Activated CD4-positive, alpha-beta T cell treated with anti-CD3 and anti-CD28 coated beads for 36 hours (primary cell): Measurements from ENCODE around the gene NTHL1. TPM values are rescaled to one million over a fixed set of nuclear protein-coding genes. Genes with fewer than 3 reads are reported as not detected.
"Not testable (repeated sequence)": the region's sequence is repeated elsewhere in the genome, so short reads cannot be mapped to it uniquely, and the experiment has no call there.

Experiments used
- ATAC-seq: fragments of 200-7000 bp; cut with Tn5 transposase; one replicate; pipeline ENCODE4 v1.10.0; 2021; ENCODE audit warnings: mild to moderate bottlenecking, moderate library complexity
- CTCF ChIA-PET: fragments of 350-600 bp; sonication (Branson Sonifier 250); formaldehyde crosslinking; loops from one replicate; lab custom pipeline; 2021; ENCODE audit warnings: antibody characterized with exemption; lab: Charles Lee
- POLR2A ChIA-PET: fragments of 350-600 bp; sonication (Branson Sonifier 250); formaldehyde crosslinking; loops from one replicate; lab custom pipeline; 2021; ENCODE audit warnings: antibody characterized with exemption, inconsistent platforms; lab: Charles Lee
- DNase-seq: peaks from one replicate; pipeline ENCODE4 v3.0.0-alpha.2; 2020
- H3K27ac Mint-ChIP-seq: one replicate; pipeline ENCODE4 v1.8.0; 2021; ENCODE audit warnings: mixed read lengths
- H3K27me3 Mint-ChIP-seq: one replicate; pipeline ENCODE4 v1.8.0; 2021; ENCODE audit warnings: mixed read lengths
- H3K36me3 Mint-ChIP-seq: one replicate; pipeline ENCODE4 v1.8.0; 2021; ENCODE audit warnings: low read depth, mixed read lengths
- H3K4me1 Mint-ChIP-seq: one replicate; pipeline ENCODE4 v1.8.0; 2021; ENCODE audit warnings: mixed read lengths
- H3K4me3 Mint-ChIP-seq: one replicate; pipeline ENCODE4 v1.8.0; 2021; ENCODE audit warnings: mild to moderate bottlenecking, moderate library complexity, mixed read lengths
- H3K9me3 Mint-ChIP-seq: one replicate; pipeline ENCODE4 v1.8.0; 2021; ENCODE audit warnings: low read depth, mixed read lengths
- intact Hi-C, 2 experiments: fragments of 100-400 bp; cut with DNase I in 1 of 2; cut with micrococcal nuclease in 1 of 2; formaldehyde crosslinking; loops; one replicate each; pipeline versions ENCODE4 v1.14.2 to v1.15.1; 2022 to 2024; cut with DNase I, micrococcal nuclease
- total RNA-seq, 2 experiments: library from RNA; stranded (reverse); gene quantifications; one replicate each; pipeline ENCODE4 v1.2.3, GENCODE V29; 2021

Gene NTHL1
- total RNA-seq, 2 experiments from 2014 or later, result 22.6 to 26.1 TPM

GRCh38 chr16:2038382-2039231 lies 9.0 kb downstream of the NTHL1 start:
- CTCF ChIA-PET, result no interaction called here
- DNase-seq (no peak), ATAC-seq (peak; percentile 16)
- POLR2A ChIA-PET, result no interaction called here
- H3K36me3 Mint-ChIP-seq, result no peaks in the 10 kb centered on the region
- no peaks in the 10 kb centered on the region for H3K27me3 Mint-ChIP-seq
- no peaks in the 10 kb centered on the region for H3K9me3 Mint-ChIP-seq
- H3K27ac Mint-ChIP-seq, result no peak overlapping the region
- H3K4me3 Mint-ChIP-seq, result no peak overlapping the region
- no peaks in the 10 kb centered on the region for H3K4me1 Mint-ChIP-seq
- intact Hi-C loops, result no loop called here

GRCh38 chr16:2037647-2038381 lies 9.8 kb downstream of the NTHL1 start:
- ATAC-seq (no peak), DNase-seq (no peak)
- Mint-ChIP-seq H3K4me3 (no peak overlapping the region), H3K4me1 (no peaks in the 10 kb centered on the region), H3K9me3 (no peaks in the 10 kb centered on the region), H3K27me3 (no peaks in the 10 kb centered on the region), H3K36me3 (no peaks in the 10 kb centered on the region), H3K27ac (no peak overlapping the region)
- CTCF ChIA-PET, result no interaction called here
- POLR2A ChIA-PET, result no interaction called here
- intact Hi-C loops, result no loop called here

DNA sequence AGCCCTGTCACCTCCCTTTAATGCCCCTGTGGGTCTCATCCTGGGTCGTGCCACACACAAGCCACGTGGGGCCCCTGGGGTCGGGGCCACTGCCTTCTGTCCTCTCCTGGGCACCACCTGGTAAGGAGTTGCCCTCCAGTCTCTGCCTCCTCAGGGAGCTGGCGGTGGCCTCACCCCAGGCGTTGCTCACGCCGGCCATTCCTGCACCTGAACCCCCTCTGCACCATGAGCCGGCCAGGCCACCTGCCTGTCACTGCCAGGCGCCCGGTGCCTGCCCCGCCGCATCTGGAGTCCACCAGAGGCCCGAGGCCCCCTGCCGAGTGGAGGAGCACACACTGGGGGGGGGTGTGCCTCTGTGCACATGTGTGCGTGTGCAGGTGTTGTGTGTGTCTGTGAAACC lies 10.5 kb downstream of the NTHL1 start:
- Mint-ChIP-seq H3K27ac (no peak overlapping the region), H3K36me3 (no peaks in the 10 kb centered on the region), H3K27me3 (no peaks in the 10 kb centered on the region), H3K4me3 (no peak overlapping the region), H3K9me3 (no peaks in the 10 kb centered on the region), H3K4me1 (no peaks in the 10 kb centered on the region)
- intact Hi-C loops, result no loop called here
- POLR2A ChIA-PET, result no interaction called here
- CTCF ChIA-PET, result no interaction called here
- ATAC-seq, result no peak
- no peak for DNase-seq

DNA sequence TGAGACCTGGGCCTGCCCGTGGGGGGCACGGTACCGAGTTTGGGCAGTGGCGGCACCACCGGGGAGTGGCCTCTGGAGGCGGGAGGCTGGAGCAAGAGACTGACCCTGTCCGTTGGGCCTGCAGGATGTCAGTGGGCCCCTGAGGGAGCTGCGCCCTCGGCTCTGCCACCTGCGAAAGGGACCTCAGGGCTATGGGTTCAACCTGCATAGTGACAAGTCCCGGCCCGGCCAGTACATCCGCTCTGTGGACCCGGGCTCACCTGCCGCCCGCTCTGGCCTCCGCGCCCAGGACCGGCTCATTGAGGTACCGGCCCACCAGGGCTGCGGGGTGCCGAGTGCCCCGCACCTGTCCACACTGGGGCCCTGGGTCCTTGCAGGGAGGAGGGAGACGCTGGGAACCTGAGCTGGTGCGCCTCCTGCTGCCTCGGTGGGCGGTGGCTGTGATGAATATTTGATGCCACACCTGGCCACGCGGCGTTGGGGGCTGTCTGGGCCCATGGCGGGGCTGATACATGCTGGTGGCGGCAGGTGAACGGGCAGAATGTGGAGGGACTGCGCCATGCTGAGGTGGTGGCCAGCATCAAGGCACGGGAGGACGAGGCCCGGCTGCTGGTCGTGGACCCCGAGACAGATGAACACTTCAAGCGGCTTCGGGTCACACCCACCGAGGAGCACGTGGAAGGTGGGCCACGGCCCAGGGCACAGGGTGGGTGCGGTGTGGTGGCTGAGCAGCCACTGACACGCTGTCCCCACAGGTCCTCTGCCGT lies 11.3 kb downstream of the NTHL1 start:
- Mint-ChIP-seq H3K9me3 (no peaks in the 10 kb centered on the region), H3K4me1 (no peaks in the 10 kb centered on the region), H3K27ac (no peak overlapping the region), H3K36me3 (no peaks in the 10 kb centered on the region), H3K4me3 (no peak overlapping the region), H3K27me3 (no peaks in the 10 kb centered on the region)
- ATAC-seq (no peak), DNase-seq (no peak)
- ChIA-PET POLR2A (no interaction called here), CTCF (interaction anchor here (0.6 kb wide), 1 partner anchor 789 kb away, joined by 3 read pairs; no protein-coding TSS in a partner anchor)
- intact Hi-C loops, result no loop called here

DNA sequence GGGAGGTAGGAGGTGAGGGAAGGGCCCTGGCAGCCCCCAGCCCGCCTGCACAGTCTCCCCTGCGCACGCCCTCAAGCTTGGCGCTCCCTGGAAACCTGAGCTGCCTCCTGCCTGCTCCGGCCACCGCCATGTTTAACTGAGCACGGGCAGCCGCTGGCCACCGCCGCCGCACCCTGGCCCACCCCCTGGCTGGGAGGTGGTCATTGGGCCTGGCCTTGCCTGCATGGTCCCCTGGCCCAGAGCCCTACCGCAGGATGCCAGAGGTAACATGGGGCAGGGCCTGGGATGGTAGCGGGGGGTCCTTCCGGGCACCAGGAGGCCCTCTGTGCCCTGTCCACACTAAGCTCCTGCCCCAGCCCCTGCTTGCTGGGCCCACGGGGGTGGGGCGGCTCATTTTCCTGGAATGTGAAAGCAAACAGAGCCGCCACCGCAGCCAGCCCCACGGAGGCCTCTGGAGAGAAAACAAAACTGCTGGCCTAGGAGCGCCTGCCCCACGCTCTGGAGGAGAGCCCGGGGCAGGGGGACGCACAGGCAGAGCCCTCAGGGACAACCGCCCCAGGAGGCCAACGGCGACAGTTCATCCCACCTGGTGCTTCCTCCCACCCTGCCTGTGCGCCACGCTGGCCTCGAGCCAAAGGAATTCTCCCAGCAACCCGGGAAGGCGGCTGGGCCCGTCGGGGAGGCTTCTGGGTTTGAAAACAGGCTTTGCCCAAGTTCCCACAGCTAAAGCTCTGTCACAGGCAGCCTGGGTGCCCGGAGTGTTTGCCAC lies 12.0 kb downstream of the NTHL1 start:
- no peak overlapping the region for H3K27ac Mint-ChIP-seq

DNA sequence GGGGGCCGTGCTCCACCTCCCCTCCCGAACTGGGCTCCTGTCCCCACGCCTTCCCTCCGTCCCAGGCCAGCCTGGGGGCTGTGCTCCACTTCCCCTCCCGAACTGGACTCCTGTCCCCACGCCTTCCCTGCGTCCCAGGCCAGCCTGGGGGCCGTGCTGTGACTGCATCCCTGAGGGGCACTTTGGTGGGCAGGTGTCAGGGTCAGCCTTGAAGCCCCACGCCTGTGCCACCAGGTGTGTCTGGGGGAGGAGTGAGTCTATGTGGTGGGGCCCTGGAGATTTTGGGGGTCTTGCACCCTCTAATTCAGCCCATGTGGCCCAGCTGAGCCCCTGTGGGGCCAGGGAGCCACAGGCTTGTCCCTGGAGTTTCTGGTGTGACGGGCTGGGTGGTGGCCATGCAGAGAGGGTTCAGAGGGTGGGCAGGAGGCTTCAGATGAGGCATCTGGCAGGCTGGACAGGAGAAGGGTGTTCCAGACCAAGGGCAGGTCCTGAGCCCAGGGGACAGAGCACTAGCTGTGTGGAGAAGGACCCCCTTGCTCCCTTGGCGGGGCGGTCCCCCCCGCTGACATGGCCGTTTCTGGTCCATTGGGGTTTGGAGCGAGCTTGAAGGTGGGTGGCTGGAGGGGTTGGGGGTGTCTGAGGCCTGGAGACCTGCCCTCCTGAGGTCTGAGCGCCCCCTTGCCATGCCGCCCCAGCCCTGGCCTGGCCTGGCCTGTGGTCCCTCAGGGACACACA lies 12.8 kb downstream of the NTHL1 start:
- Mint-ChIP-seq H3K36me3 (no peaks in the 10 kb centered on the region), H3K27me3 (no peaks in the 10 kb centered on the region), H3K27ac (no peak overlapping the region), H3K4me3 (no peak overlapping the region), H3K9me3 (no peaks in the 10 kb centered on the region), H3K4me1 (no peaks in the 10 kb centered on the region)
- no peak for ATAC-seq
- intact Hi-C loops, result no loop called here
- POLR2A ChIA-PET, result no interaction called here
- no peak for DNase-seq
- CTCF ChIA-PET, result no interaction called here

More for the DNA sequence above, 12.0 kb downstream of the NTHL1 start:
- ChIA-PET POLR2A (no interaction called here), CTCF (no interaction called here)
- no peaks in the 10 kb centered on the region for H3K36me3 Mint-ChIP-seq
- no peak for ATAC-seq
- no peak for DNase-seq
- H3K27me3 Mint-ChIP-seq, result no peaks in the 10 kb centered on the region
- intact Hi-C loops, result no loop called here
- H3K4me3 Mint-ChIP-seq, result no peak overlapping the region
- no peaks in the 10 kb centered on the region for H3K9me3 Mint-ChIP-seq
- no peaks in the 10 kb centered on the region for H3K4me1 Mint-ChIP-seq

DNA sequence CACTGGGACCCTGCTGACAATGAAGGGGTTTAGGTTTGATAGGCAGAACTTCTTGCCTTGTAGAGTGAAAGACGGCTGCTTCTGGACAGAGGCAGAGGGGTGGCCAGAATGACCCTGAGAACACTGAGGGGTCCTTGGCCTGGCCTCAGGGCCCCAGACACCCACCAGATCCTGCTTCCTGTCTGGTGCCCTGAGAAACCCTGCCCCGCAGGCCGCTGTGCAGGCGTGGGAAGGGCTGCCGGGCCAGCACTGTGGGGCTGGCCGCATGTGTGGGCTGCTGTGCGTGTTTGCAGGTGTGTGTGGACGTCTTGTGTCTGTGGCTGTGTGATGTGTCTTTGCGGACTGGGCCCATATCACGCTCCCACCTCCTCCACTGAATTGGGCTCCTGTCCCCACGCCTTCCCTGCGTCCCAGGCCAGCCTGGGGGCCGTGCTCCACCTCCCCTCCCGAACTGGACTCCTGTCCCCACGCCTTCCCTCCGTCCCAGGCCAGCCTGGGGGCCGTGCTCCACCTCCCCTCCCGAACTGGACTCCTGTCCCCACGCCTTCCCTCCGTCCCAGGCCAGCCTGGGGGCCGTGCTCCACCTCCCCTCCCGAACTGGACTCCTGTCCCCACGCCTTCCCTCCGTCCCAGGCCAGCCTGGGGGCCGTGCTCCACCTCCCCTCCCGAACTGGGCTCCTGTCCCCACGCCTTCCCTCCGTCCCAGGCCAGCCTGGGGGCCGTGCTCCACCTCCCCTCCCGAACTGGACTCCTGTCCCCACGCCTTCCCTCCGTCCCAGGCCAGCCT lies 13.5 kb downstream of the NTHL1 start:
- H3K27ac Mint-ChIP-seq, H3K27me3 Mint-ChIP-seq, POLR2A ChIA-PET, H3K9me3 Mint-ChIP-seq, H3K36me3 Mint-ChIP-seq, H3K4me1 Mint-ChIP-seq, intact Hi-C loops, DNase-seq, H3K4me3 Mint-ChIP-seq, ATAC-seq: not testable (repeated sequence)
- CTCF ChIA-PET, result interaction anchor here (0.6 kb wide), 1 partner anchor 161 kb away, joined by 4 read pairs; no protein-coding TSS in a partner anchor

- intact Hi-C loops, result no loop called here
- Mint-ChIP-seq H3K27ac (no peak overlapping the region), H3K27me3 (no peaks in the 10 kb centered on the region), H3K36me3 (no peaks in the 10 kb centered on the region), H3K4me3 (no peak overlapping the region), H3K9me3 (no peaks in the 10 kb centered on the region), H3K4me1 (no peaks in the 10 kb centered on the region)
- CTCF ChIA-PET, result interaction anchor here (0.6 kb wide), 1 partner anchor 162 kb away, joined by 4 read pairs; no protein-coding TSS in a partner anchor
- POLR2A ChIA-PET, result no interaction called here
- DNase-seq (peak; percentile 35), ATAC-seq (peak; percentile 50)
Observed at GRCh38 chr16:2033057-2033908, 14.4 kb downstream of the NTHL1 start.

GRCh38 chr16:2032285-2033056 lies 15.2 kb downstream of the NTHL1 start:
- DNase-seq (no peak), ATAC-seq (no peak)
- Mint-ChIP-seq H3K4me3 (no peak overlapping the region), H3K9me3 (no peaks in the 10 kb centered on the region), H3K4me1 (no peaks in the 10 kb centered on the region), H3K36me3 (no peaks in the 10 kb centered on the region), H3K27me3 (peaks cover 3% of the 10 kb centered on the region), H3K27ac (no peak overlapping the region)
- ChIA-PET CTCF (interaction anchor here (0.6 to 0.9 kb wide), 2 partner anchors 10 to 17 kb away, joined by 3 read pairs; no protein-coding TSS in a partner anchor), POLR2A (interaction anchor here (0.6 kb wide), 1 partner anchor 89 kb away, joined by 3 read pairs; no protein-coding TSS in a partner anchor)
- intact Hi-C loops, result no loop called here
